Lung (tissue), 16 donors: ENCODE measurements around the gene BCORL1. TPM values are rescaled to one million over a fixed set of nuclear protein-coding genes. Genes with fewer than 3 reads are reported as not detected.
A peak's percentile ranks its signal among the peaks of the same experiment; 100 is the strongest.

Experiments used
- ATAC-seq: fragments of 200-7000 bp; cut with Tn5 transposase; one replicate; pipeline ENCODE4 v1.9.1; 2020; ENCODE audit warnings: moderate number of reproducible peaks; ENCODE audit not compliant: insufficient read depth, low FRiP score
- DNase-seq, 3 donors: peaks; one replicate each; pipeline ENCODE4 v3.0.0-alpha.2; 2013 to 2017
- H3K27ac ChIP-seq, 2 donors: one replicate each; pipeline ENCODE4 v1.5.1; 2013; ENCODE audit warnings: mild to moderate bottlenecking in 2 of 2, moderate library complexity in 2 of 2, control low read depth in 1 of 2, inconsistent platforms in 1 of 2, low read depth in 1 of 2, low read length in 1 of 2
- H3K27me3 ChIP-seq, 3 donors: one replicate each; pipeline ENCODE4 v1.5.1; 2013; ENCODE audit warnings: low read length in 2 of 3; ENCODE audit not compliant: control insufficient read depth in 3 of 3, insufficient read depth in 3 of 3
- H3K36me3 ChIP-seq, 4 donors: one replicate each; pipeline ENCODE4 v1.5.1; 2013; ENCODE audit warnings: low read length in 4 of 4, mild to moderate bottlenecking in 1 of 4, moderate library complexity in 1 of 4; ENCODE audit not compliant: control insufficient read depth in 4 of 4, insufficient read depth in 4 of 4
- H3K4me1 ChIP-seq, 5 donors: one replicate each; pipeline ENCODE4 v1.5.1; 2013; ENCODE audit warnings: low read length in 5 of 5, mild to moderate bottlenecking in 2 of 5, moderate library complexity in 1 of 5; ENCODE audit not compliant: control insufficient read depth in 5 of 5, insufficient read depth in 5 of 5
- H3K4me3 ChIP-seq: one replicate; pipeline ENCODE4 v1.5.1; 2013; ENCODE audit warnings: mild to moderate bottlenecking, control low read depth, moderate library complexity
- H3K9ac ChIP-seq, 2 donors: one replicate each; pipeline ENCODE4 v1.5.1; 2013; ENCODE audit warnings: low read length in 2 of 2, control low read depth in 1 of 2; ENCODE audit not compliant: insufficient read depth in 1 of 2
- H3K9me3 ChIP-seq, 4 donors: one replicate each; pipeline ENCODE4 v1.5.1; 2013; ENCODE audit warnings: low read length in 3 of 4, mild to moderate bottlenecking in 1 of 4, moderate library complexity in 1 of 4; ENCODE audit not compliant: control insufficient read depth in 4 of 4, insufficient read depth in 3 of 4
- WGBS, 2 donors: extraction: QIAGEN DNeasy Blood & Tissue Kit; methylation state at CpG; one replicate each; pipeline ENCODE4 v1.1.7; 2013; 5-methylcytosine and 5-hydroxymethylcytosine counted together
- long read RNA-seq, 5 donors: transcript quantifications; one replicate each; lab custom pipeline, GENCODE V29; 2026
- polyA plus RNA-seq, 2 donors: library from polyadenylated mRNA; stranded (reverse); fragments of 200-250 nt; gene quantifications; one replicate each; pipeline ENCODE4 v1.2.1, GENCODE V29; 2013
- total RNA-seq, 2 donors: library from RNA; depleted of rRNA in 1 of 2; stranded (reverse); fragments of >200 nt in 1 of 2; gene quantifications; one replicate each; pipeline ENCODE4 v1.2.1, GENCODE V29; 2014 to 2021
- TF ChIP-seq, protein P1 (sequence below): IDR thresholded peaks from 2 replicates; pipeline ENCODE4 v1.5.1; 2012; ENCODE audit warnings: mild to moderate bottlenecking; ENCODE audit errors: control extremely low read depth, extremely low read depth
- donor health status: control.
- donor health status: control.
- donor health status: Bipolar disorder and iron deficiency.
- donor health status: healthy.
- donor health status: DM: yes; HTN: yes; CAD: no.

The BCORL1 gene, protein sequence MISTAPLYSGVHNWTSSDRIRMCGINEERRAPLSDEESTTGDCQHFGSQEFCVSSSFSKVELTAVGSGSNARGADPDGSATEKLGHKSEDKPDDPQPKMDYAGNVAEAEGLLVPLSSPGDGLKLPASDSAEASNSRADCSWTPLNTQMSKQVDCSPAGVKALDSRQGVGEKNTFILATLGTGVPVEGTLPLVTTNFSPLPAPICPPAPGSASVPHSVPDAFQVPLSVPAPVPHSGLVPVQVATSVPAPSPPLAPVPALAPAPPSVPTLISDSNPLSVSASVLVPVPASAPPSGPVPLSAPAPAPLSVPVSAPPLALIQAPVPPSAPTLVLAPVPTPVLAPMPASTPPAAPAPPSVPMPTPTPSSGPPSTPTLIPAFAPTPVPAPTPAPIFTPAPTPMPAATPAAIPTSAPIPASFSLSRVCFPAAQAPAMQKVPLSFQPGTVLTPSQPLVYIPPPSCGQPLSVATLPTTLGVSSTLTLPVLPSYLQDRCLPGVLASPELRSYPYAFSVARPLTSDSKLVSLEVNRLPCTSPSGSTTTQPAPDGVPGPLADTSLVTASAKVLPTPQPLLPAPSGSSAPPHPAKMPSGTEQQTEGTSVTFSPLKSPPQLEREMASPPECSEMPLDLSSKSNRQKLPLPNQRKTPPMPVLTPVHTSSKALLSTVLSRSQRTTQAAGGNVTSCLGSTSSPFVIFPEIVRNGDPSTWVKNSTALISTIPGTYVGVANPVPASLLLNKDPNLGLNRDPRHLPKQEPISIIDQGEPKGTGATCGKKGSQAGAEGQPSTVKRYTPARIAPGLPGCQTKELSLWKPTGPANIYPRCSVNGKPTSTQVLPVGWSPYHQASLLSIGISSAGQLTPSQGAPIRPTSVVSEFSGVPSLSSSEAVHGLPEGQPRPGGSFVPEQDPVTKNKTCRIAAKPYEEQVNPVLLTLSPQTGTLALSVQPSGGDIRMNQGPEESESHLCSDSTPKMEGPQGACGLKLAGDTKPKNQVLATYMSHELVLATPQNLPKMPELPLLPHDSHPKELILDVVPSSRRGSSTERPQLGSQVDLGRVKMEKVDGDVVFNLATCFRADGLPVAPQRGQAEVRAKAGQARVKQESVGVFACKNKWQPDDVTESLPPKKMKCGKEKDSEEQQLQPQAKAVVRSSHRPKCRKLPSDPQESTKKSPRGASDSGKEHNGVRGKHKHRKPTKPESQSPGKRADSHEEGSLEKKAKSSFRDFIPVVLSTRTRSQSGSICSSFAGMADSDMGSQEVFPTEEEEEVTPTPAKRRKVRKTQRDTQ (N-terminal part only)
- total RNA-seq (10 to 100 TPM; 10.9 to 11.8 TPM), polyA plus RNA-seq (1 to 10 TPM; 2.3 to 3.2 TPM)
- long read RNA-seq, donor 1, partial matches to known transcripts: 6 of 6 reads
- long read RNA-seq, donor 1, other reads (novel, unspliced or antisense): 0 of 6 reads
- long read RNA-seq, donor 2, full-length matches to known transcripts: 1 of 1 reads
- long read RNA-seq, donor 2, partial matches to known transcripts: 0 of 1 reads
- long read RNA-seq, donor 2, other reads (novel, unspliced or antisense): 0 of 1 reads
- long read RNA-seq, donor 3, partial matches to known transcripts: 0 of 1 reads
- long read RNA-seq, donor 3, other reads (novel, unspliced or antisense): 0 of 1 reads
- long read RNA-seq, donor 4: 0 reads
- long read RNA-seq, donor 5, full-length matches to known transcripts: 5 of 10 reads
- long read RNA-seq, donor 5, partial matches to known transcripts: 5 of 10 reads
- long read RNA-seq, donor 5, other reads (novel, unspliced or antisense): 0 of 10 reads

DNA sequence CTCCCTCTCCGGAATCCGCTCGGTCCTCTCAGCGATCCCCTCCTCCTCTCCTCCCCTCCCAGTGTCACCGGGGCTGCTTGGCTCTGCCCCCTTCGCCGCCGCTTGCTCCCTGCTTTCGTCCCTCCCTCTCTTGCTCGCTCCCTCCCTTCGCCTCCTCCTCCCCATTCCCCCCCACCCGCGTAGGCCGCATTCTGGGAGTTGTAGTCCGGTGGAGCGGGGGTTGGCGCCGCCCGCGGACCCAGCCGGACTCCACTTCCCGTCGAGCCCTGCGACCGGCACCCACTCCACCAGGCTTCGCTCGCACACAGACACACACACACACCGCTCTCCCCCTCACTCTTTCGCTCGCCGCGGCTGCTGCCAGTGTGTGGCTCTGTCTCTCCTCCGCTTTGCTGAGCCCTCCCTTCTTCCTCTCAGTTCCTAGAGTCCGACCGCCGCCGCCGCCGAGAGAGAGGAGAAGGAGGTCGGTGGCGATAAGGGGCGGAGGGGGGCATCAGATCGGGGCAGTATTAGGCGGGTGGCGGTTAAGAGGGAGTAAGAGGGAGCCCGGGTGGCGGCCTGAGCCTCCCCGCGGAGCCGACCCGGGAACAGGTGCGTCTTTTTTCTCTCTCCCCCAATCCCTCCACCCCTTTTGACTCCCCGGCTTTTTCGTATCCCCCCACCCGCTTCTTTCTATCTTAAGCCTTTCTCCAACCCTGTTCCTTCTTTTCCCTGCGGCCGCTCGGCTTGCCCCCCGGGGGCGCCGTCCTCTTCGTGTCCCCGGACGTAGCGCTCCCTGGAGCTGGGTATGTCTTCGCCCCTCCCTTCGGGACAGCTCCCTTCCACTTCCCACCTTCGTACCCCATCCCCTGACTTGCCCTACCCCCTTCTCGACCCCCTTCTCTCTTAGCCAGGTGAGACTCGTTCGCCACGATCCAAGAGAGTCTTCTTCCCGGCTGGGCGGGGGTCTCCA lies at the start of gene BCORL1:
Gene BCORL1, plus strand, starts transcription at position 336 of the 952 bp plus-strand sequence. CDS start 22,597 bp downstream, outside the sequence.
- TF ChIP-seq, protein P1, sequence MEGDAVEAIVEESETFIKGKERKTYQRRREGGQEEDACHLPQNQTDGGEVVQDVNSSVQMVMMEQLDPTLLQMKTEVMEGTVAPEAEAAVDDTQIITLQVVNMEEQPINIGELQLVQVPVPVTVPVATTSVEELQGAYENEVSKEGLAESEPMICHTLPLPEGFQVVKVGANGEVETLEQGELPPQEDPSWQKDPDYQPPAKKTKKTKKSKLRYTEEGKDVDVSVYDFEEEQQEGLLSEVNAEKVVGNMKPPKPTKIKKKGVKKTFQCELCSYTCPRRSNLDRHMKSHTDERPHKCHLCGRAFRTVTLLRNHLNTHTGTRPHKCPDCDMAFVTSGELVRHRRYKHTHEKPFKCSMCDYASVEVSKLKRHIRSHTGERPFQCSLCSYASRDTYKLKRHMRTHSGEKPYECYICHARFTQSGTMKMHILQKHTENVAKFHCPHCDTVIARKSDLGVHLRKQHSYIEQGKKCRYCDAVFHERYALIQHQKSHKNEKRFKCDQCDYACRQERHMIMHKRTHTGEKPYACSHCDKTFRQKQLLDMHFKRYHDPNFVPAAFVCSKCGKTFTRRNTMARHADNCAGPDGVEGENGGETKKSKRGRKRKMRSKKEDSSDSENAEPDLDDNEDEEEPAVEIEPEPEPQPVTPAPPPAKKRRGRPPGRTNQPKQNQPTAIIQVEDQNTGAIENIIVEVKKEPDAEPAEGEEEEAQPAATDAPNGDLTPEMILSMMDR: no peak
- WGBS, 2 donors: 1 to 39% methylated on average over 27 to 74 of the region's 74 CpGs
- Histone ChIP-seq H3K9me3 (peaks cover 0 to 2% (median 0%) of the 10 kb centered on the region in 4 donors), H3K27ac (peak within 1 kb of the TSS; percentile 13 to 58), H3K27me3 (peaks cover 0 to 10% (median 0%) of the 10 kb centered on the region in 3 donors), H3K4me1 (peaks cover 0 to 5% (median 0%) of the 10 kb centered on the region in 5 donors), H3K9ac (peak within 1 kb of the TSS in 1 of 2 donors; percentile 32), H3K36me3 (no peaks in the 10 kb centered on the region), H3K4me3 (peak within 1 kb of the TSS; percentile 42)
- DNase-seq: peak; percentile 93 to 96 (median 95)
- ATAC-seq: peak; percentile 87

DNA sequence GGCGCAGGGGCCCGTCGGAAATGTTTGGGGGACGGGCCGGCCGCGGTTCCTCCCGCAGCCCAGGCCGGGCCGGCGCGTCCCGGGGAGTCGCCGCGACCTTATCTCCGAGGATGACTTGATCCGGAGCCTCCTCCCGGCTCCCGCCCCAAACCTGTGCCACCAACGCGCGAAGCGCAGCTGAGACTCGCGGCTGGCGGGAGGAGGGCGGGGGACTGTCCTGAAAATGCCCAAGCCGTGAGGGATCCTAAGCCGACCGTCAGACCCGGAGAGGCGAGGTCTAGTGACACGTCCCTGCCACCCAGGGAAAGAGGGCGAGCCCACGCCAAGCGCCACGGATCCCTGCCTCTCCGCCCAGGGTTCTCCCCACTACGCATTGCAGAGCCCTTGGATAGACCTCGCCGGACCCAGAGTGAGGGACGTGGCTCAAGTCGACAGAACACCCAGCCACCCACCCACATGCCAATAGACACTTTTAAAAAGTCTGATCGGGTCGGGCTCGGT lies 49.6 kb upstream of the BCORL1 start:
- peaks cover 0 to 2% (median 0%) of the 10 kb centered on the region in 4 donors for H3K9me3 ChIP-seq
- 11 to 47% methylated on average over 25 to 47 of the region's 47 CpGs for WGBS, 2 donors
- TF ChIP-seq, protein P1: no peak
- DNase-seq (peak in 2 of 3 donors; percentile 11 to 26), ATAC-seq (no peak)
- H3K27me3 ChIP-seq: peaks cover 0 to 3% (median 0%) of the 10 kb centered on the region in 3 donors
- H3K9ac ChIP-seq: no peak overlapping the region
- peaks cover 0 to 5% (median 0%) of the 10 kb centered on the region in 5 donors for H3K4me1 ChIP-seq
- H3K27ac ChIP-seq: peak overlapping the region in 1 of 2 donors; percentile 85
- H3K4me3 ChIP-seq: no peak overlapping the region
- H3K36me3 ChIP-seq: peaks cover 0 to 6% (median 3%) of the 10 kb centered on the region in 4 donors
